Endodermal cell (in vitro differentiated cells): ENCODE measurements around the gene ZCCHC14. TPM values are rescaled to one million over a fixed set of nuclear protein-coding genes. Genes with fewer than 3 reads are reported as not detected.
A peak's percentile ranks its signal among the peaks of the same experiment; 100 is the strongest.

Experiments used
- DNase-seq: peaks from one replicate; pipeline ENCODE4 v3.0.0-alpha.2; 2017
- H3K27ac ChIP-seq: 2 replicates; pipeline ENCODE4 v1.5.1; 2013; ENCODE audit warnings: mild to moderate bottlenecking, low read depth, low read length, moderate library complexity
- H3K27me3 ChIP-seq: 2 replicates; pipeline ENCODE4 v1.6.1; 2013; ENCODE audit warnings: mild to moderate bottlenecking, low read length, moderate library complexity; ENCODE audit not compliant: insufficient read depth, control insufficient read depth, poor library complexity, severe bottlenecking
- H3K36me3 ChIP-seq: 2 replicates; pipeline ENCODE4 v1.7.0; 2013; ENCODE audit warnings: mild to moderate bottlenecking, low read length, moderate library complexity; ENCODE audit not compliant: control insufficient read depth, insufficient read depth
- H3K4me1 ChIP-seq: one replicate; pipeline ENCODE4 v1.7.0; 2013; ENCODE audit warnings: low read length; ENCODE audit not compliant: control insufficient read depth, insufficient read depth
- H3K4me3 ChIP-seq: 2 replicates; pipeline ENCODE4 v1.5.1; 2013; ENCODE audit warnings: mild to moderate bottlenecking, low read length, moderate library complexity
- H3K9ac ChIP-seq: 2 replicates; pipeline ENCODE4 v1.6.1; 2013; ENCODE audit warnings: mild to moderate bottlenecking, low read length, moderate library complexity; ENCODE audit not compliant: poor library complexity, severe bottlenecking; ENCODE audit errors: extremely low read depth
- H3K9me3 ChIP-seq: 2 replicates; pipeline ENCODE4 v1.6.1; 2013; ENCODE audit warnings: mild to moderate bottlenecking, low read length, moderate library complexity; ENCODE audit not compliant: control insufficient read depth
- H3K27ac Mint-ChIP-seq: 2 replicates; pipeline ENCODE4 v1.8.0; 2020; ENCODE audit warnings: mixed read lengths
- H3K27me3 Mint-ChIP-seq: 2 replicates; pipeline ENCODE4 v1.8.0; 2021; ENCODE audit warnings: mild to moderate bottlenecking, mixed read lengths; ENCODE audit not compliant: insufficient read depth
- H3K36me3 Mint-ChIP-seq: 2 replicates; pipeline ENCODE4 v1.8.0; 2020; ENCODE audit warnings: low read depth, mixed read lengths
- H3K4me1 Mint-ChIP-seq: 2 replicates; pipeline ENCODE4 v1.8.0; 2020; ENCODE audit warnings: mixed read lengths
- H3K4me3 Mint-ChIP-seq: 2 replicates; pipeline ENCODE4 v1.8.0; 2020; ENCODE audit warnings: mild to moderate bottlenecking, moderate library complexity, mixed read lengths
- H3K9me3 Mint-ChIP-seq: 2 replicates; pipeline ENCODE4 v1.8.0; 2020; ENCODE audit warnings: mild to moderate bottlenecking, mixed read lengths
- CTCF ChIP-seq: fragments of 200-600 bp; sonication (generic); conservative IDR thresholded peaks from 2 replicates; pipeline ENCODE4 v1.5.0; 2021; ENCODE audit warnings: antibody characterized with exemption, mild to moderate bottlenecking
- WGBS, 2 experiments: methylation state at CpG; one replicate each; pipeline versions ENCODE4 v1.1.5 to v1.1.7; 2013; ENCODE audit warnings: missing lambda C conversion rate in 2 of 2, mixed read lengths in 1 of 2; ENCODE audit not compliant: insufficient coverage in 1 of 2, insufficient read length in 1 of 2; 5-methylcytosine and 5-hydroxymethylcytosine counted together
- total RNA-seq, 2 donors: library from RNA; stranded (reverse); fragmentation: NEBNext Ultra II Directional in 1 of 2; extraction: Animal tissue kit (Norgen Biotek cat#: 25700) in 1 of 2; gene quantifications; 2 replicates in 1 of 2; 3 replicates in 1 of 2; pipeline ENCODE4 v1.2.1, GENCODE V29; 2021

Gene ZCCHC14
- total RNA-seq, 2 donors from 2014 or later = 27.3 to 33.7 TPM

- Mint-ChIP-seq H3K4me1 (no peaks in the 10 kb centered on the region), H3K27ac (peak overlapping the region; percentile 12), H3K4me3 (no peak overlapping the region), H3K36me3 (peaks cover 50% of the 10 kb centered on the region), H3K9me3 (no peaks in the 10 kb centered on the region), H3K27me3 (no peaks in the 10 kb centered on the region)
- no peak overlapping the region for H3K27ac ChIP-seq
- TF ChIP-seq CTCF = no peak
- DNase-seq = no peak
- H3K9me3 ChIP-seq = no peaks in the 10 kb centered on the region
- no peak overlapping the region for H3K4me3 ChIP-seq
- H3K36me3 ChIP-seq = peaks cover 64% of the 10 kb centered on the region
- H3K4me1 ChIP-seq = no peaks in the 10 kb centered on the region
- no peak overlapping the region for H3K9ac ChIP-seq
- no peaks in the 10 kb centered on the region for H3K27me3 ChIP-seq
- whole genome bisulfite sequencing, 2 experiments = 84 to 91% methylated on average over 2 to 4 of the region's 4 CpGs
Measured at GRCh38 chr16:87457061-87457611, 35.7 kb downstream of the ZCCHC14 start.

- H3K27me3 Mint-ChIP-seq = no peaks in the 10 kb centered on the region
Measured at GRCh38 chr16:87454391-87454790, 38.4 kb downstream of the ZCCHC14 start.

GRCh38 chr16:87453326-87453725 is 39.5 kb downstream of the ZCCHC14 start:
- no peaks in the 10 kb centered on the region for H3K27me3 Mint-ChIP-seq
- peak overlapping the region; percentile 35 for H3K27ac Mint-ChIP-seq
- Histone ChIP-seq H3K4me3 (no peak overlapping the region), H3K27ac (no peak overlapping the region), H3K4me1 (no peaks in the 10 kb centered on the region), H3K36me3 (peaks cover 61% of the 10 kb centered on the region), H3K27me3 (no peaks in the 10 kb centered on the region), H3K9me3 (no peaks in the 10 kb centered on the region), H3K9ac (no peak overlapping the region)
- no peak overlapping the region for H3K4me3 Mint-ChIP-seq
- H3K36me3 Mint-ChIP-seq = peaks cover 62% of the 10 kb centered on the region
- WGBS, 2 experiments = 95 to 97% methylated on average over 8 to 14 of the region's 14 CpGs
- DNase-seq = no peak
- H3K9me3 Mint-ChIP-seq = no peaks in the 10 kb centered on the region
- TF ChIP-seq CTCF = no peak
- H3K4me1 Mint-ChIP-seq = no peaks in the 10 kb centered on the region

More at GRCh38 chr16:87454391-87454790, 38.4 kb downstream of the ZCCHC14 start:
- Histone ChIP-seq H3K9ac (no peak overlapping the region), H3K4me3 (no peak overlapping the region), H3K36me3 (peaks cover 59% of the 10 kb centered on the region), H3K4me1 (no peaks in the 10 kb centered on the region), H3K27me3 (no peaks in the 10 kb centered on the region), H3K27ac (no peak overlapping the region), H3K9me3 (no peaks in the 10 kb centered on the region)
- Mint-ChIP-seq H3K9me3 (no peaks in the 10 kb centered on the region), H3K27ac (no peak overlapping the region), H3K4me1 (no peaks in the 10 kb centered on the region), H3K4me3 (no peak overlapping the region), H3K36me3 (peaks cover 57% of the 10 kb centered on the region)
- no peak for DNase-seq
- TF ChIP-seq CTCF = no peak
- WGBS, 2 experiments = 96 to 100% methylated on average over 1 to 3 of the region's 3 CpGs
